Stimulated activated CD8-positive, alpha-beta memory T cell treated with anti-CD3 and anti-CD28 coated beads, Interleukin-15, amount 100 ng/mL, for 1 hour (primary cell): ENCODE measurements around the gene GPR63.
"Not testable (repeated sequence)": the region's sequence is repeated elsewhere in the genome, so short reads cannot be mapped to it uniquely, and the experiment has no call there.

Experiments used
- DNase-seq: peaks from one replicate; pipeline ENCODE4 v3.0.0-alpha.2; 2020; ENCODE audit warnings: low read depth

Gene GPR63

GRCh38 chr6:96837081-96837971 lies at the start of gene GPR63:
GPR63 (minus strand) TSS chr6:96837477; CDS start chr6:96799731, 37,746 bp downstream.
- peak; percentile 20 for DNase-seq

GRCh38 chr6:96886519-96886918 lies 49.2 kb upstream of the GPR63 start:
- DNase-seq, result no peak

- not testable (repeated sequence) for DNase-seq
These were observed 47.9 kb upstream of the GPR63 start for GRCh38 chr6:96885187-96885631.

- no peak for DNase-seq
These were observed 40.9 kb upstream of the GPR63 start for GRCh38 chr6:96878143-96878542.

- DNase-seq, result no peak
These were observed 39.7 kb upstream of the GPR63 start for GRCh38 chr6:96876886-96877545.

- no peak for DNase-seq
These were observed 35.7 kb upstream of the GPR63 start for GRCh38 chr6:96872976-96873375.

- DNase-seq, result no peak
These were observed 27.8 kb upstream of the GPR63 start for GRCh38 chr6:96865055-96865405.

- DNase-seq, result no peak
These were observed 27.2 kb upstream of the GPR63 start for GRCh38 chr6:96864216-96865054.

- DNase-seq, result no peak
These were observed 25.3 kb upstream of the GPR63 start for GRCh38 chr6:96862560-96862959.

GRCh38 chr6:96861588-96861987 lies 24.3 kb upstream of the GPR63 start:
- no peak for DNase-seq

- DNase-seq, result no peak
These were observed 19.6 kb upstream of the GPR63 start for GRCh38 chr6:96856856-96857255.

GRCh38 chr6:96853083-96853482 lies 15.8 kb upstream of the GPR63 start:
- DNase-seq, result no peak

GRCh38 chr6:96852605-96853004 lies 15.3 kb upstream of the GPR63 start:
- no peak for DNase-seq

GRCh38 chr6:96851858-96852257 lies 14.6 kb upstream of the GPR63 start:
- no peak for DNase-seq

- DNase-seq, result no peak
These were observed 12.3 kb upstream of the GPR63 start for GRCh38 chr6:96849615-96850014.

- no peak for DNase-seq
These were observed 7.3 kb upstream of the GPR63 start for GRCh38 chr6:96844530-96844929.

- DNase-seq, result no peak
These were observed 4.1 kb upstream of the GPR63 start for GRCh38 chr6:96841345-96841744.

- DNase-seq, result no peak
These were observed 621 bp downstream of the GPR63 start for GRCh38 chr6:96836631-96837080.

- no peak for DNase-seq
These were observed 3.2 kb downstream of the GPR63 start for GRCh38 chr6:96834070-96834469.

- no peak for DNase-seq
These were observed 4.5 kb downstream of the GPR63 start for GRCh38 chr6:96832780-96833179.

GRCh38 chr6:96826865-96827264 lies 10.4 kb downstream of the GPR63 start:
- no peak for DNase-seq

GRCh38 chr6:96823743-96824142 lies 13.5 kb downstream of the GPR63 start:
- DNase-seq, result no peak
